ENCODE data around the gene HES4.

DNA sequence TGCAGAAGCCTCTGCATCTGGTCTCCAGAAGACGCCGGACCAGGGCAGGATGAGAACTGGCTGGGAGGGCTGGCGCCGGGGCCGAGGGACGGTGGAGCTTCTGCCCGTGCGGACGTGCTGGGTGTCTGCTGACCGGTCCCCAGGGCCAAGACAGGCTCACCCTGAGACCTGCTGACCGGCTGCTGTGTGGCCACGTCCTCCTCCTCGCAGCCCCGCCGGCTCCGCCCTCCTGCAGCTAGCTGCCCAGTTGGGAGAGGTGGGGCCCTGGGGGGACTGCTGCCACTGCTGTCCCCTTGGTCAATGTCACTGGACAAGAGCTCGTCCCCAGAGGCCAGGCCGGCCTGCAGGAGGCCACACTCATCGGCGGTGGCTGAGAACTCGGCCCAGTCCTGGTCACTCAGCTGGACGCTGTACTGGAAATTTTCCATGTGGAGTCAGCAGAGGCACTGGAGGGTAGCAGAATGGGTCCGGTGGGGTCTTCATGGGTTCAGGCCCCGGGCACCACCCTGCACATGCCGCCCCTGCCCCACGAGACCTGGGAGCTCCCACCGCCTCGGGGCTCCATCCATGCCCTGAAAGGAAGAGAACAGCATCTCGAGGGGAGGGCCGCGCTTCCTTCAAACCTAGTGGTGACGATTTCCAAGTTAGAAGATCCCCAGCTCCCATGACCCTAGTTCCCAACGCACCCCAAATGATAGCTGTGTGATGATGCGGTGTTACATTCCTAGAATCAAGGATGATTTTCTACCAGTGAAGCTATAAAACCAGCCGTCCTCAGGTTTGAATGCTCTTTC, 19.1 kb downstream of the HES4 start:
- TF ChIP-seq, protein P1, sequence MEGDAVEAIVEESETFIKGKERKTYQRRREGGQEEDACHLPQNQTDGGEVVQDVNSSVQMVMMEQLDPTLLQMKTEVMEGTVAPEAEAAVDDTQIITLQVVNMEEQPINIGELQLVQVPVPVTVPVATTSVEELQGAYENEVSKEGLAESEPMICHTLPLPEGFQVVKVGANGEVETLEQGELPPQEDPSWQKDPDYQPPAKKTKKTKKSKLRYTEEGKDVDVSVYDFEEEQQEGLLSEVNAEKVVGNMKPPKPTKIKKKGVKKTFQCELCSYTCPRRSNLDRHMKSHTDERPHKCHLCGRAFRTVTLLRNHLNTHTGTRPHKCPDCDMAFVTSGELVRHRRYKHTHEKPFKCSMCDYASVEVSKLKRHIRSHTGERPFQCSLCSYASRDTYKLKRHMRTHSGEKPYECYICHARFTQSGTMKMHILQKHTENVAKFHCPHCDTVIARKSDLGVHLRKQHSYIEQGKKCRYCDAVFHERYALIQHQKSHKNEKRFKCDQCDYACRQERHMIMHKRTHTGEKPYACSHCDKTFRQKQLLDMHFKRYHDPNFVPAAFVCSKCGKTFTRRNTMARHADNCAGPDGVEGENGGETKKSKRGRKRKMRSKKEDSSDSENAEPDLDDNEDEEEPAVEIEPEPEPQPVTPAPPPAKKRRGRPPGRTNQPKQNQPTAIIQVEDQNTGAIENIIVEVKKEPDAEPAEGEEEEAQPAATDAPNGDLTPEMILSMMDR (conservative IDR thresholded peaks at IDR 0.05 in 1 of 2, IDR thresholded peaks at IDR 0.05 in 1 of 2; ENCODE audit: low read depth in 1 of 2, low read length in 2 of 2) = no peak
- no peak for TF ChIP-seq EZH2 (IDR thresholded peaks at IDR 0.05; ENCODE audit: low read length, missing control alignments)

Measured in fibroblast of lung (primary cell).